Coronary artery (tissue), 2 donors: ENCODE results near the gene TGFBI.

Experiments used
- DNase-seq: peaks from one replicate; pipeline ENCODE4 v3.0.0-alpha.2; 2017; ENCODE audit warnings: low spot score
- H3K27ac ChIP-seq, 2 donors: fragments of 200-600 bp; sonication (generic); one replicate each; pipeline ENCODE4 v1.5.1; 2016 to 2019
- H3K4me3 ChIP-seq: fragments of 200-600 bp; sonication (generic); 2 replicates; pipeline ENCODE4 v1.5.1; 2016; ENCODE audit warnings: mild to moderate bottlenecking, moderate library complexity
- TF ChIP-seq, protein P1 (sequence below): fragments of 200-600 bp; sonication (generic); IDR thresholded peaks from one replicate; pipeline ENCODE4 v1.5.1; 2019; ENCODE audit warnings: antibody characterized with exemption

TGFBI gene

GRCh38 chr5:135986891-135987401, 41.8 kb upstream of the TGFBI start:
- Histone ChIP-seq H3K27ac (peak overlapping the region; percentile 47 to 69), H3K4me3 (no peak overlapping the region)
- TF ChIP-seq, protein P1, sequence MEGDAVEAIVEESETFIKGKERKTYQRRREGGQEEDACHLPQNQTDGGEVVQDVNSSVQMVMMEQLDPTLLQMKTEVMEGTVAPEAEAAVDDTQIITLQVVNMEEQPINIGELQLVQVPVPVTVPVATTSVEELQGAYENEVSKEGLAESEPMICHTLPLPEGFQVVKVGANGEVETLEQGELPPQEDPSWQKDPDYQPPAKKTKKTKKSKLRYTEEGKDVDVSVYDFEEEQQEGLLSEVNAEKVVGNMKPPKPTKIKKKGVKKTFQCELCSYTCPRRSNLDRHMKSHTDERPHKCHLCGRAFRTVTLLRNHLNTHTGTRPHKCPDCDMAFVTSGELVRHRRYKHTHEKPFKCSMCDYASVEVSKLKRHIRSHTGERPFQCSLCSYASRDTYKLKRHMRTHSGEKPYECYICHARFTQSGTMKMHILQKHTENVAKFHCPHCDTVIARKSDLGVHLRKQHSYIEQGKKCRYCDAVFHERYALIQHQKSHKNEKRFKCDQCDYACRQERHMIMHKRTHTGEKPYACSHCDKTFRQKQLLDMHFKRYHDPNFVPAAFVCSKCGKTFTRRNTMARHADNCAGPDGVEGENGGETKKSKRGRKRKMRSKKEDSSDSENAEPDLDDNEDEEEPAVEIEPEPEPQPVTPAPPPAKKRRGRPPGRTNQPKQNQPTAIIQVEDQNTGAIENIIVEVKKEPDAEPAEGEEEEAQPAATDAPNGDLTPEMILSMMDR, result no peak
- no peak for DNase-seq

- DNase-seq, result no peak
Observed at GRCh38 chr5:135988546-135988945, 40.2 kb upstream of the TGFBI start.

GRCh38 chr5:135989686-135990085, 39.1 kb upstream of the TGFBI start:
- Histone ChIP-seq H3K4me3 (no peak overlapping the region), H3K27ac (no peak overlapping the region)
- no peak for DNase-seq
- TF ChIP-seq, protein P1, result no peak

More at GRCh38 chr5:135988546-135988945, 40.2 kb upstream of the TGFBI start:
- TF ChIP-seq, protein P1, result no peak
- no peak overlapping the region for H3K4me3 ChIP-seq
- no peak overlapping the region for H3K27ac ChIP-seq

- TF ChIP-seq, protein P1, result no peak
- peak overlapping the region in 1 of 2 donors; percentile 18 for H3K27ac ChIP-seq
- no peak overlapping the region for H3K4me3 ChIP-seq
- DNase-seq, result no peak
Observed at GRCh38 chr5:135990528-135991255, 38.1 kb upstream of the TGFBI start.

- DNase-seq, result no peak
- TF ChIP-seq, protein P1, result no peak
- H3K27ac ChIP-seq, result peak overlapping the region in 1 of 2 donors; percentile 18
- H3K4me3 ChIP-seq, result no peak overlapping the region
Observed at GRCh38 chr5:135991429-135991828, 37.4 kb upstream of the TGFBI start.

DNA sequence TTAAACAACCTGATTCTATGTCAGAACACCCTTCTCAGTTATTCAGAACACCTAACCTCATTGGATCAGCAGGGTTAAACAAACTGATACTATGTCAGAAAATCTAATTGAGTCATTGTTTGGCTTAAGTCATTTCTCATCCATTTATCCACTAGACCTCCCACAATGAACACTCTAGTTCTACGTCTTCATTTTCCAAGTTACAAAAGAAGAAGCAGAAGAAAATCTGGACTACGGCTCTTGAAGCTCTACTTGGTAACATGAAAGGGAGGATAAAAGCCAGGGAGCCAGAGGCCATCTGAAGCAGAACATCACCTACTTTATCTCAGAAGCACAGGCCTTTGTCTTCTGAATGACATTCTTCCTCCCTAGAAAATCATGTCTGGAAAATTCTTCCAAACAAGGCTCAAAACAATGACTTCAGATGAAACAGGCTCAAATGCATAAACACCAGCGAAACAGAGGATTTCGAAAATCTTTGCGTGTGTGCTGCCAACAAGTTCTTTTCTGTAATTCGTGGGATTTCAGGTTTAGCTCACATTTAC, 35.4 kb upstream of the TGFBI start:
- DNase-seq, result no peak

More for the DNA sequence above, 35.4 kb upstream of the TGFBI start:
- Histone ChIP-seq H3K4me3 (no peak overlapping the region), H3K27ac (peak overlapping the region in 1 of 2 donors; percentile 52)
- TF ChIP-seq, protein P1, result no peak
